GM18520 (cell line): Measurements from ENCODE around the gene MICAL2.
A peak's percentile ranks its signal among the peaks of the same experiment; 100 is the strongest.

Experiments
- ATAC-seq: cut with Tn5 transposase; IDR thresholded peaks from one replicate; pipeline ENCODE4 v1.9.1; 2021; ENCODE audit not compliant: unreplicated experiment

The MICAL2 gene

GRCh38 chr11:12205330-12205729 is 94.9 kb downstream of the MICAL2 start:
- ATAC-seq = no peak

DNA sequence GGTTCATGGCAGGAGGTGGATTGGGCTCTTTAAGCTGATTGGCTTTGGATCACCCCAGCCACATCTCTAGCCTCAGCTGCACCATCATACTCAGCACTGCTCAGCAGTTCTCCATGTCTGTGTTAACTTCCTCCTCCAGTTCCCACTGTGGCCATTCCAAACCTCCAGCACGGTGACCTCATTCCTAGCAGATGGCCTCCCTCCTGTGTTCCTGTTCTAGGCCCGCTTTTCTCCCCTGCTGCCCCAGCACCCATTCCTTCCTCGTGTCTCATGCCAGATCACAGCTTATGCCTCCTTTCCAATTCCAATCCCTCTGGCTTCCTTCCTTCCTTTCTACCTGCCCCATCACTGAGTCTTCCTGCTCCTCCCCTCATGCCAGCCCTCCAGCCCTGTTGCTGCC is 96.1 kb downstream of the MICAL2 start:
- ATAC-seq = no peak

DNA sequence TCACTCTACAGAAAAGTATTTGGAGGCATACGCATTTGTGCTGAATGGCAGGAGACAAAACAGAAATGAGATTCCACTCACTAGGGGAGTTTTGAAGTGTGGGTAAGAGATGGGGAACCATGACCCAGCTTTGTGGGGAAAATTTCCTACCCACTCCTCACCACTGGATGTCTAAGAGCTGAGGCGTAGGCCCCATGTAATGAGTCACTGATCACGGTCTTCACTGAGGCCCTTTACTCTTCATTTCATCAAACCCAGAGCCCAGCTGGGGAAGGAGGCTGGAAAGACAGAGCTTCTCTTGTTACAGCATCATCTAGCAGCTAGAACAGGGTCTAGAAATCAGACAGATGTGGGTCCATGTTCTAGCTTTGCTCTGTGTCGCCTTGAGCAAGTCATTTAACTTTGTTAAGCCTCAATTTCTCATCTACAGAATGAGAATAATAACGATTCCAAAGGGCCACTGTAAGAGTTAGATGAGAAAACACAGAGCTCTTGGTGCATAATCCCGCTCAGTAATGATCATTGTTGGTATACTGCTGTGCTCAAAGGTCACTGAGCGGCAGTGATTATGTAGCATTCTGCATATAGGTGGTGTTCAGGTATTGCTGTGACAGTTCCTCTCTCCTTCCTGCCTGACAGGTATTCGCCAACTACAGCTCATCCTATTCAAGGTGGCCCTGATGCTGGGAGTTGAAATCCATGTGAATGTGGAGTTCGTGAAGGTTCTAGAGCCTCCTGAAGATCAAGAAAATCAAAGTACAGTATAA is 97.2 kb downstream of the MICAL2 start:
- no peak for ATAC-seq

GRCh38 chr11:12209096-12209495 is 98.7 kb downstream of the MICAL2 start:
- no peak for ATAC-seq

DNA sequence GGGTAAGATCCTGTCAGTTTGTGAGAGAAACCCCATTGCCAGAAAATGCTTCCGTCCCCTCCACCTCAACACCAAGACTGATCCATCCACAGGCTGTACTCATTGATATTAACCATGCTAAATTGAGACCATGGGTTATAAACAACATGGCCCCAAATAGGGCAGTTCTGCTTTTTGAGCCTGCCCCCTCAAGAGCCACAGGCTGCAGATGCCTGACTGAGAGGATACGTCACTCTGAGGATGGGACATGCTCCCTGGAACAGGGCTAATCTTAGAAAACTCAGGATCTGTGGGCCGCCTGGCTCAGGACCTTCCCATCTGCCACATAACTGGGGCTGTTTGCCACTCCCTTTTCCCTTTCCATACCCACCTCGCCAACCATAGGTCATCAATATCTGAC is 99.8 kb downstream of the MICAL2 start:
- ATAC-seq = no peak

GRCh38 chr11:12211331-12212065 is 101.1 kb downstream of the MICAL2 start:
- ATAC-seq = peak; percentile 38

DNA sequence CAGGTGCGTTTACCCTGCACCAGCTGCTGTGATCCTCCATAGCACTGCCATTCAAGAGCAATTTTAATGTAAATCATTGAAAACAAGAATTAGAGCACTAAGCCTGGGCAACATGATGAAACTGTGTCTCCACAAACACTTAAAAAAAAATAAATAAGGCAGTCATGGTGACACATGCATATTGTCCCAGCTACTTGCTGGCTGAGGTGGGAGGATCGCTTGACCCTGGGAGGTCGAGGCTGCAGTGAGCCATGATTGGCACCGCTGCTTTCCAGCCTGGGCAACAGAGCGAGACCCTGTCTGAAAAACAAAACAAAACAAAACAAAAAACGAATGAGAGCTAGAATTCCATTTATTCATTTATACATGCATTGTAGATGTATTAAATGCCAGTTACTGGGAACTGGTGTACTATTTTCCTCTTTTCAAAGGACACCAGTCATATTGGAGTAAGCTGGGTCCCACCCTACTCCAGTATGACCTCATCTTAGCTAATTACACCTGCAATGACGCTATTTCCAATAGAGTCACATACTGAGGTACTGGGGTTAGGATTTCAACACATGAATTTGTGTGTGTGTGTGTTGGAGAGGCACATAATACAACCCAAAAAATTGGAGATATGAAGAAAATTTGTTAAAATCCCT is 101.9 kb downstream of the MICAL2 start:
- no peak for ATAC-seq

- no peak for ATAC-seq
These were observed 102.4 kb downstream of the MICAL2 start for GRCh38 chr11:12212821-12213185.

- ATAC-seq = no peak
These were observed 103.5 kb downstream of the MICAL2 start for GRCh38 chr11:12213883-12214282.

DNA sequence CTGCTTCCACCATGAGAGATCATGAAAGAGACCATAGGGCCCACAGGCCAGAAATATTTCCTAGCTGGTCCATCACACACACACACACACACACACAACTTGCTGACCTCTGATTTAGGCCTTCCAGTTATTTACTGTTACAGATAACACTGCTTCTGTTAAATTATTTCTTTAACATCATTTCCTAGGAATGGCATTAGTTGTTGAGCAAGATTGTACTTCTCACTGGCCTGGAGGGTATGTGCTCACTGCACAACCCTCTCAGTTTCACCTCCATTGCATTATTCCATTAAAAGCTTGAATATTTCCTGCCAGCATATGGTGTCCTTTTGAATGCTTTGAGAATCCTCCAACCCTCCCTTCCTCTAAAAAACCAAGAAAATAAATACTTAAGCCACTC is 104.4 kb downstream of the MICAL2 start:
- ATAC-seq = no peak

- ATAC-seq = no peak
These were observed 104.8 kb downstream of the MICAL2 start for GRCh38 chr11:12215181-12215593.

DNA sequence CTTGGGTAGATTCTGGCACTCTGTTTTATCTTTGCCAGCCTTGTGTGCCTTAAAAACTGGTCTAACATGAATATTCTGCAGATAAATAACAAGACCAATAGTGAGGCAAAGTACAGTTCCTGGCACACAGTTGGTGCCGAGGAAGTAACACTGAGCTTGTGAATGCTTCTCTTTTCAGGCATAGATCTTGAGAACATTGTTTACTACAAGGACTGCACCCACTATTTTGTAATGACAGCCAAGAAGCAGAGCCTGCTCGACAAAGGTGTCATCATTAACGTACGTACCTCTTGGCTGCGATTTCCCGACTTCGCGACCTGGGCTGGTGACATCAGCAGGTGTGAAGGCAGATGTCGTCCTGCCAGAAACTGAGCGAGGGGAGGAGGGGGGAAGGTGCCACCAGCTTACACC is 105.7 kb downstream of the MICAL2 start:
- no peak for ATAC-seq

GRCh38 chr11:12216671-12217374 is 106.4 kb downstream of the MICAL2 start:
- no peak for ATAC-seq

- ATAC-seq = no peak
These were observed 107.5 kb downstream of the MICAL2 start for GRCh38 chr11:12217879-12218278.

- ATAC-seq = no peak
These were observed 108.5 kb downstream of the MICAL2 start for GRCh38 chr11:12218909-12219308.

GRCh38 chr11:12219757-12220156 is 109.4 kb downstream of the MICAL2 start:
- no peak for ATAC-seq

GRCh38 chr11:12220305-12220704 is 109.9 kb downstream of the MICAL2 start:
- no peak for ATAC-seq

DNA sequence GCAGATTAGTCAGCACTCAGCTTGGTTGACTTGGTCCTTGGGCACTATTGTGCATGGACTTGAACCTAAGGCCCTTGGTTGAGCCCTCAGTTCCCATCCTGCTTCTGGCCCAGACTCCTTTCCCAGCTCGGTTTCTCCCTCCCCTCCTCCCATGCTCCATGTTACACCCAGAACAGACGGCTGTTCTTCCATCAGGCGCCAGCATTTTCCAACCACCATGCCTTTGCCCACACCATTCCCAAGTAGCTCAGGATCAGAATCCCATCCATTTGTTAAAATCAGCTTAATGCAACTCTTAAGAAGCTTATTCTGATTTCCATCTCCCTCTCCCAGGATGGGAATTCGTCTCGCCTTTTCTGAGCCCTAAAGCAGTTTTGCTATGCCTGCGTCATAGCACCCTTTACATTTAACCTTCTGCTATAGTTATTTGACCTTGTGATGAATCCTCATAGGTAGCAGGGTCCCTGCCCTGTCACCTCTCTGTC is 110.7 kb downstream of the MICAL2 start:
- ATAC-seq = no peak

GRCh38 chr11:12222055-12222792 is 111.8 kb downstream of the MICAL2 start:
- ATAC-seq = no peak

DNA sequence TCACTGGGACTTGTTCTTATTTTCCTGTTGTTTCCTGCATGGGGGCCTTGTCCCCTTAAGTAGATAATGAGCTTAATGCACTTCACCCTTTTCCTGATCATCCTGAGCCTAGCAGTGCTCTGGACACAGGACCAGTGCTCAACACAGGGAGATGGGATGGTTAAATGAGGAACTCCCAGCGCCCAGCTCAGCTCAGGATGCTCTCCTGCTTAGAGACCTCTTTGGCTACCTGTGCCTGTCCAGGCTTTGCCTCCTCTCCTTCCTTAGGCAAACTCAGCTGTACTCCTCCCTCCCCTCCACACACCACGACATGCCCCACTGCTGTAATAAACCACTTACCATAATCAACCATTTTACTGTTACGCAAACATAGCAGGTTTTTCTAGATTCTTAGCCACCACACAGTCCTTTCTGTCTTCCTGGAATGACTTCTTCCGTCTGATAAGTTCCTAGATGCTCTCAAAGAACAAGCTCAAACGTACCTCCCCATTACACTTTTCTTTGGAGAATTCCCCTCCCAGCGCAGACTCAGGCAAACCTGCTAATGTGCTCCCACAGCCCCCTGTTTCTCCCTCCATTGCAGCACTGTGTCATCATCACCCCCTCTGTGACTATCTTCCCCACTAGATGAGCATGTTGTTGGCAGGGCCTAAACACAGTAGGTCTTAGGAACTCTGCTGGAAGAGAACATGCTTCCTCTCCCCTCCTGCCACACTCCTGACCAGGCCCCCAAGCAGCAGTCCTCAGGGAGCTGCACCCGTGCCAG is 113.6 kb downstream of the MICAL2 start:
- no peak for ATAC-seq
